HG03575 (cell line): ENCODE results near the gene RABGAP1L.
"Not testable (repeated sequence)": the region's sequence is repeated elsewhere in the genome, so short reads cannot be mapped to it uniquely, and the experiment has no call there.

Experiments
- ATAC-seq: cut with Tn5 transposase; IDR thresholded peaks from one replicate; pipeline ENCODE4 v1.9.1; 2021; ENCODE audit not compliant: unreplicated experiment, insufficient number of reproducible peaks, low FRiP score; ENCODE audit errors: extremely low read depth

RABGAP1L gene

GRCh38 chr1:174659823-174660222 lies 500.5 kb downstream of the RABGAP1L start:
- no peak for ATAC-seq

DNA sequence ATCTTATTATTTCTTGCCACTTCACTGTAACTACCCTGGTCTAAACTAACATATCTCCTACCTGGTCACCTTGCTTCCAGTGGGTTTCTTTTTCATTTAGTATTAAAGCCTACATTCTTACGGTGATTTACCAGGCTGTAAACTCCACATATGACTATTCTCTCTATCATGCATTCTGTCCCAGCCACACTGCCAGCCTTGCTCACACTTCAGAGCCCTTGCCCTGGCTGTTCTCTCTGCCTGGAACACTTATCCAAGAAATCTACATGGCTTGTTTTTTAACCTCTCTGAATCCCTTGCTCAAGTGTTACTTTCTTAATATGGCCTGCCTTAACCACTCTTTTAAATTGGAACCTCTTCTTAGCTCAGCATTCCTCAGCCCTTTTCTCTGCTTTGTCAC lies 501.2 kb downstream of the RABGAP1L start:
- no peak for ATAC-seq

GRCh38 chr1:174663358-174663757 lies 504.0 kb downstream of the RABGAP1L start:
- no peak for ATAC-seq

- ATAC-seq, result no peak
These were observed 506.9 kb downstream of the RABGAP1L start for GRCh38 chr1:174666248-174666647.

DNA sequence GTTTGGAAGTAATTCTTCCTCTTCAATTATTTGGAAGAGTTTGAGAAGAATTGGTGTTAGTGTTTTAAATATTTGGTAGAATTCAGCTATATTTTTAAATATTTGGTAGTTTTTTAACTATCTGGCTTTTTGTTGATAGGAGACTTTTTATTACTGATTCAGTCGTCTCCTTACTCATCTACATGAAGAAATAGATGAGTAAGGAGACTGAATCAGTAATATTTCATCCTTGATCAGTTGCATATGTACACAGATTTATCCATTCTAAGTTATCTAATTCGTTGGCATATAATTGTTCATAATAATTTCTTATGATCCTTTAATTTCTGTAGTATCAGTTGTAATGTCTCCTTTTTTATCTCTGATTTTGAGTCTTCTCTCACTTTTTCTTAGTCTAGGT lies 512.5 kb downstream of the RABGAP1L start:
- ATAC-seq, result no peak

GRCh38 chr1:174676856-174677255 lies 517.5 kb downstream of the RABGAP1L start:
- ATAC-seq, result no peak

DNA sequence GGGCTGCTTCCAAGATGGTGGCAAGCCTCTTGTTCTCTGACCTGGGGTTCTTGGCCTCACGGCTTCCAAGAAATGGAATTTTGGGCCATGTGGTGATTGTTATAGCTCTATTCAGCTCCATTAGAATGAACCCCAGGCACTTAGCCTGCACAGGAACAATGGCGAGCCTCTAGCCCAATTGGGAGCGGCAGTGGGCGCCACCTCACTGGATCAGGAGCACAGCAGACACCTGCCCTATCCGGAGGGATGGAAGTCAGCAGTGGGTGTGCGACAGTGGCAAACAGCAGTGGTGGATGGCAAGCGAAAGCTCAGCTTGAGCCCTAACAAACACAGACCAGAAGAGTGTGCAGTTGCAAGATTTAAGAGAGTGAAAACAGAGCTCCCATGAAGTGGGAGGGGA lies 519.3 kb downstream of the RABGAP1L start:
- ATAC-seq, result no peak

- ATAC-seq, result no peak
These were observed 520.8 kb downstream of the RABGAP1L start for GRCh38 chr1:174680101-174680500.

DNA sequence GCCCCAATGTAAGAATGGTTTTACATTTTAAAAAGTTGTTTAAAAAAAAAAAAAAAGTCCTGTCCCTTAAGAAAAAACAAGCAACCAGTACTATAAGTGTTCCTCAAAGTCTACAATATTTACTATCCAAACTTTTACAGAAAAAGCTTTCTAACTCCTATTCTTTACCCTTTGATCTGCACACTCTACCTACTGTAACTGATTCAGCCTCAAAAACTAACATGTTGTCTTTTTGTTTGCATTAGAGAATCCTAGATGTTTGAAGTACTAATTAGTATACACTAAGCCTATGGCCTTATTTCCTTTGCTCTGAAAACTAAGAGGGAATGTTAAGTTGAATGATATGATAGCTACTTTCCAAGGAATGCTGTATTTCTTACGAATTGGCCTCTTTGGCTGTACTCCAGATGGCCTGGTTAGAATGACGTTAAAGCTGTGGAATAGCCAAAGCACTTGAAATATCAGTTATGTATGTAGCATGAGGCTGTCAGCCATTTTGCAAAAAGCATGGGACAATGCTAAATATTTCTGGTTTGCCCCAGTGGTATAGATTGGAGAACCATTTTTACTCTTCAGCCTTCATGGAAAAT lies 523.2 kb downstream of the RABGAP1L start:
- no peak for ATAC-seq

- ATAC-seq, result no peak
These were observed 526.9 kb downstream of the RABGAP1L start for GRCh38 chr1:174686213-174686612.

- ATAC-seq, result no peak
These were observed 530.2 kb downstream of the RABGAP1L start for GRCh38 chr1:174689524-174689923.

- ATAC-seq, result no peak
These were observed 530.9 kb downstream of the RABGAP1L start for GRCh38 chr1:174690266-174690665.

- no peak for ATAC-seq
These were observed 533.0 kb downstream of the RABGAP1L start for GRCh38 chr1:174692313-174692712.

GRCh38 chr1:174693085-174693484 lies 533.8 kb downstream of the RABGAP1L start:
- no peak for ATAC-seq

DNA sequence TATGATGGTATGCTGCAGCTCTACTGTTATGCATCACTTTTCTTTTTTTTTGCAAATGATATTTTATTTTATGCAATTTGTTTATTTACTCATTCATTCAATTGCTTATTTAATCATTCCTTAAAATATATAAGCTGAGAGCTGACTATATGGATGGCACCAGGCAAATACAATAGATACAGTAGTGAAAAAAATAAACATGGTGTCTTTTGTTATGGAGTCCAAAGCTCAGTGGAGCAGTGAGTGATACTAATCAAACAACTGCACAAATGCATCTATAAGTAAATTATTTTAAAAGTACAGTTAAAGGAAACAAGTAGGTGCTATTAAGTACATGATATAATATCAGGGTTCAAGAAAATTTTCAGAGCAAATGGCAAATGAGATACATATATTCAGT lies 534.2 kb downstream of the RABGAP1L start:
- ATAC-seq, result not testable (repeated sequence)

DNA sequence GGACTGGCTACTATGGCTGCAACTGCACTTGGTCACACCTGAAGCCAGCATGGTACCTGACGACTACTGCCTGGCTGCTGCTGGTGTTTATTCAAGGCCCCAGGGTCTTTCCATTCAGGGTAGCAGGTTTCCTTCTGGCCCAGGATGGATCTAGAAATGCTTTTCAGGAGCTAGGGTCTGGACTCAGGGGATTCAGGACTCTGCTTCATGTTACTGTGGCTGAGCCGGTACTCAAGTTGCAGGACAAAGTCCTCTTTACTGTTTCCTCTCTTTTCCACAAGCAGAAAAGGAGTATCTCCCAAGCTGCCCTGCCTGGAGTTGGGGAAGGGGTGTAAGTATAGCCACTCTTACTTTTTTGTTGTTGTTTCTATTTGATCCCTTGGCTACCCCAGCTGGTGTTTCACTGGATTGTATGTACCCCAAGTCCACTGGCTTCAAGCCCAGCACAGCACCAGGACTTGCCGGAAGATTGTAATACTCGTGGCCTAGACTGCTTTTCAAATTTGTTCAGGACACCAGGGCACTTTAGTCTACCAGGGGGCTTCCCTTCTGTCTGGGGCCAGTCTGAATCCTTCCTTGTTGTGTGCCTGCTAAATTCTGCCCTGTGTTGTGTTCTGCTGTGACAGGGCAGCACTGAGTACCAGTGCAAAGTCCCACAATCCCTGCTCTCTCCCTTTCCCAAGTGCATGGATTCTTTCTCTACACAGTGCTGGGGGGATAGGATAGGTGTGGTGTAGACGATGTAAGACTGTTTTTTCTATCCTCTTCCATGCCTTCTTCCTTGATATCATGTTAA lies 536.9 kb downstream of the RABGAP1L start:
- no peak for ATAC-seq

DNA sequence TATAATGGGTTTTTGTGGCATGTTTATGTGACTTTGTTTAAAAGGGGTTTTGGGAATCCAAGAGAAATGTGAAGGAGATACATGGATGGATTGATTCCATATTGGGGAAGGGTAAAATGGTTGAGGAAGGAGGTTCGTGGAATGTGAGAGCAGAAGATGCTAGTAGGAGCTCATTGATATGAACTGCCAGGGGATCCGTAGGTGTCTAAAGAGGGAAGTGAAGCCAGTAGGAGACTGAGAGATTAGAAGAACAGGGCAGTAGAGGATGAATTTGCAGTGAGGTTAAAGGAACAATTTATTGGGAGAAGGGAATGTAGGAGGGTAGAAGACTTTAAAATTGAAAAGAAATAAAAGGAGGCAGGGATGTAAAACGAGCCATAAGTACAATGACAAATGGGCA lies 541.0 kb downstream of the RABGAP1L start:
- no peak for ATAC-seq

DNA sequence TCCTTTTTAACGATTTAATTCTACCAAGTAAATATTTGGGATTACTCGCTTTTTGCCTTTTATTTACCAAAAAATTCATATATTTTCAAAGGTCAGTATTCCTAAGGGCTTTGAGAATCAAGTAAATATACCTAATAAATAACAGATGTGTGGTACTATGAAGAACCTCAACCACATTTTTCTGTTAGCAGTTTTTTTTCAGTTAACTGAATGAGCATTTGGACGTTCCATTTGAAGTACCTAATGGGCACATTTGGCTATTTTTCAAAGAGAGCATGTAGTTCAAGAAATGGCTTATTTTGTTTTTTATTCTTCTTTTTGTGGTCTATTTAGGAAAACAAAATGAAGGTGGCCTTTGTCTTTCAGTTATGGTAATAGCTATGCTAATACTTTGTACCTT lies 541.5 kb downstream of the RABGAP1L start:
- ATAC-seq, result no peak

DNA sequence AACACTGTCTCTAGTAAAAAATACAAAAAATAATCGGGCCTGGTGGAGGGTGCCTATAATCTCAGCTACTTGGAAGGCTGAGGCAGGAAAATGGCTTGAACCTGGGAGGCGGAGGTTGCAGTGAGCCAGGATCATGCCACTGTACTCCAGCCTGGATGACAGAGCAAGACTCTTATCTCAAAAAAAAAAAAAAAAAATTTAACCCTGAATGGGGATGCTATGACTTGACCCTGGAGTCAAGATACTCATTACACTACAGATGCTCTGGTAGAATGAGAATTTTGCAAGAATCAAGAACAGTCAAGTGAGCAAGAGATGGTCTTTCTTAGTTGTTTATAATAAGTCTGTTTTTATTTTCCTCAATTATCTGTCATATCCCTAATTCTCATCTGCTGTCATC lies 542.2 kb downstream of the RABGAP1L start:
- ATAC-seq, result no peak

DNA sequence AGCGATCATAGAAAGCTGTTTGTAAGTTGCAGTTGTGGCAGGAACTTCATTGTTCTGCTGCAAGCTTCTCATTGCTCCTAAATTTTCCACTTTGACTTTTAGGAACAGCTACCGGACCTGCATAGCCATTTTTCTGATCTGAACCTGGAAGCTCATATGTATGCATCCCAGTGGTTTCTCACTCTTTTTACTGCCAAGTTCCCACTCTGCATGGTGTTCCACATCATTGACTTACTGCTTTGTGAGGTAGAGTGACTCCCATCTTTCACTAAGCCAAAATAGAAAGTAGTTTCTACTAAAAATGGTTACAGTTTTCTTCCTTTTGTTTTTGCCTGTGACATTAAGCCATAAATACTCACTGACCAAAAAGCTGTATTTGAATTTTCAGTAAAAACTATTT lies 542.7 kb downstream of the RABGAP1L start:
- ATAC-seq, result no peak

DNA sequence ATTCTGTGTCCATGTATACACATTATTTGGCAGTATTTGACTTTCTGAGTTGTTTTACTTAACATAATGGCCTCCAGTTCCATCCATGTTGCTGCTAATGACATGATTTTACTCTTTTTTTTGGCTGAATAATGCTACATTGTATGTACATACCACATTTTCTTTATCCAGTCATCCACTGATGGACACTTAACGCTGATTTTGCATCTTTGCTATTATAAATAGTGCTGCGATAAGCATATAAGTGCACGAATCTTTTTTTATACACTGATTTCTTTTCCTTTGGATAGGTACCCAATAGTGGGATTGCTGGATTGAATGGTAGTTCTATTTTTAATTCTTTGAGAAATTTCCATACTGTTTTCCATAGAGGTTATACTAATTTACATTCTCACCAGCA lies 544.0 kb downstream of the RABGAP1L start:
- no peak for ATAC-seq
